ENCODE measurements around the gene HYCC2.

DNA sequence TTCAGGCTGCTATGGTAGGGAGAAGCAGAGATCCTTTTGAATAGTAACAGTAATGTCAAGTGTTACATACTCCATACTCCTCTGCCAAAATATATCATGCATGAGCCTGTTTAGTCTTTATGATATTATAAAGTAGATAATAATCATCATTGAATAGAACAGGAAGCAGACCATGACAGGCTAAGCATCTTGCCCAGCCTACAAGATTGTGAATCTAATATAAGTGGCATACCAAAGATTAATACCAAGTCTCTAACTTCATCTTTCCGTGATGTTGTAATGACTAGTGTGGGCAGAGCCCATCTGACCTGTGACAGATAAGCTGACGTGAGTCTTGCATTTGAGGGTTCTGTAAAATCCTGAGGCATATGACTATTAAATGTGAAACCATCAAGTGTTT lies 13.4 kb upstream of the HYCC2 start:
- no peak for TF ChIP-seq CTCF (conservative IDR thresholded peaks at IDR 0.05 in 1 of 2, IDR thresholded peaks at IDR 0.05 in 1 of 2; ENCODE audit: extremely low read depth in 1 of 2, insufficient read depth in 1 of 2, low read depth in 1 of 2, low read length in 2 of 2)
- no peak for TF ChIP-seq EZH2 (IDR thresholded peaks at IDR 0.05; ENCODE audit: borderline replicate concordance, low read length)
